ENCODE measurements around the gene FRK.
A peak's percentile ranks its signal among the peaks of the same experiment; 100 is the strongest.
"Not testable (repeated sequence)": the region's sequence is repeated elsewhere in the genome, so short reads cannot be mapped to it uniquely, and the experiment has no call there.

FRK gene

DNA sequence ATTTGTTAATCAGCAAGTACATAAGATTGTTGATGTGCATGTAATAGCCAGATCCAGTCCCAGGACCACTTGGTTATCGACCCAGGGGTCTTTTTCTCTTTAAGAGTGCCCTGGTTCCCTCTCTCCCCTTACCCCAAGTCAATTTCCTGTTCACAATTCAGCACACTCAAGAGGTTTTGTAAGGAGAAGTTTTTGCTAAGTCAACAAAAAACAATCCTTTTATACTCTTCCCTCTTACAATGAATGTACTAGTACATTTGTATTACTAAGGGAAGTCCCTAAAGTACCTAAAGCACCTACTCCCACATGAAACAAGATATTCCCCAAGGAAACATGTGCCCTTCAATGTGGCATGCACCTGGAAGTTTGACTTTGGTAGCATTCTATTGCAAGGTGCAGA, 38.3 kb upstream of the FRK start:
- H3K9me2 ChIP-seq (replicated peaks; ENCODE audit: low read depth, low read length), result no peaks in the 10 kb centered on the region
- H3K27me3 ChIP-seq (ENCODE audit: insufficient read depth, low read length, poor library complexity, severe bottlenecking), result no peaks in the 10 kb centered on the region
- no peaks in the 10 kb centered on the region for H3K36me3 ChIP-seq (ENCODE audit: insufficient read depth, low read length)
- H4K20me1 ChIP-seq (ENCODE audit: insufficient read depth, low read length, poor library complexity, severe bottlenecking), result no peaks in the 10 kb centered on the region
- peak overlapping the region; percentile 98 for H3K4me2 ChIP-seq (ENCODE audit: low read depth, low read length, poor library complexity, severe bottlenecking)
- H2AFZ ChIP-seq (ENCODE audit: low read length), result 0 out of 2 replicates have a peak overlapping the region, but pooled peaks have one; percentile 33
- H3K79me2 ChIP-seq (ENCODE audit: insufficient read depth, low read length), result no peaks in the 10 kb centered on the region
- no peak overlapping the region for H3K9ac ChIP-seq (ENCODE audit: low read depth, low read length, poor library complexity, severe bottlenecking)
- H3F3A ChIP-seq (ENCODE audit: low read depth), result no peaks in the 10 kb centered on the region
- H3K4me1 ChIP-seq (ENCODE audit: insufficient read depth, low read length, poor library complexity, severe bottlenecking), result peaks cover 31% of the 10 kb centered on the region
- no peak overlapping the region for H3K4me3 ChIP-seq (ENCODE audit: low read length, poor library complexity, severe bottlenecking)
- peaks cover 5% of the 10 kb centered on the region; the same call in 1 of the 2 replicates for H3K9me3 ChIP-seq (ENCODE audit: insufficient read depth, low read depth, low read length)
- TF ChIP-seq EZH2phosphoT487 (IDR thresholded peaks at IDR 0.05; ENCODE audit: borderline replicate concordance), result no peak
- TF ChIP-seq, protein P1, sequence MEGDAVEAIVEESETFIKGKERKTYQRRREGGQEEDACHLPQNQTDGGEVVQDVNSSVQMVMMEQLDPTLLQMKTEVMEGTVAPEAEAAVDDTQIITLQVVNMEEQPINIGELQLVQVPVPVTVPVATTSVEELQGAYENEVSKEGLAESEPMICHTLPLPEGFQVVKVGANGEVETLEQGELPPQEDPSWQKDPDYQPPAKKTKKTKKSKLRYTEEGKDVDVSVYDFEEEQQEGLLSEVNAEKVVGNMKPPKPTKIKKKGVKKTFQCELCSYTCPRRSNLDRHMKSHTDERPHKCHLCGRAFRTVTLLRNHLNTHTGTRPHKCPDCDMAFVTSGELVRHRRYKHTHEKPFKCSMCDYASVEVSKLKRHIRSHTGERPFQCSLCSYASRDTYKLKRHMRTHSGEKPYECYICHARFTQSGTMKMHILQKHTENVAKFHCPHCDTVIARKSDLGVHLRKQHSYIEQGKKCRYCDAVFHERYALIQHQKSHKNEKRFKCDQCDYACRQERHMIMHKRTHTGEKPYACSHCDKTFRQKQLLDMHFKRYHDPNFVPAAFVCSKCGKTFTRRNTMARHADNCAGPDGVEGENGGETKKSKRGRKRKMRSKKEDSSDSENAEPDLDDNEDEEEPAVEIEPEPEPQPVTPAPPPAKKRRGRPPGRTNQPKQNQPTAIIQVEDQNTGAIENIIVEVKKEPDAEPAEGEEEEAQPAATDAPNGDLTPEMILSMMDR (conservative IDR thresholded peaks at IDR 0.05; ENCODE audit: low read length), result no peak

- Histone ChIP-seq H3K27me3 (ENCODE audit: insufficient read depth, low read length, poor library complexity, severe bottlenecking) (no peaks in the 10 kb centered on the region), H3K9me3 (ENCODE audit: insufficient read depth, low read depth, low read length) (peaks cover 5% of the 10 kb centered on the region; the same call in 1 of the 2 replicates), H3K79me2 (ENCODE audit: insufficient read depth, low read length) (no peaks in the 10 kb centered on the region), H3K4me3 (ENCODE audit: low read length, poor library complexity, severe bottlenecking) (no peak overlapping the region), H3K9ac (ENCODE audit: low read depth, low read length, poor library complexity, severe bottlenecking) (no peak overlapping the region), H3K4me2 (ENCODE audit: low read depth, low read length, poor library complexity, severe bottlenecking) (no peak overlapping the region), H3K9me2 (replicated peaks; ENCODE audit: low read depth, low read length) (no peaks in the 10 kb centered on the region), H3K4me1 (ENCODE audit: insufficient read depth, low read length, poor library complexity, severe bottlenecking) (peaks cover 22% of the 10 kb centered on the region), H3K36me3 (ENCODE audit: insufficient read depth, low read length) (no peaks in the 10 kb centered on the region), H2AFZ (ENCODE audit: low read length) (no peak overlapping the region), H4K20me1 (ENCODE audit: insufficient read depth, low read length, poor library complexity, severe bottlenecking) (no peaks in the 10 kb centered on the region), H3F3A (ENCODE audit: low read depth) (no peaks in the 10 kb centered on the region)
- TF ChIP-seq, protein P1 (conservative IDR thresholded peaks at IDR 0.05; ENCODE audit: low read length), result peak; percentile 53
- no peak for TF ChIP-seq EZH2phosphoT487 (IDR thresholded peaks at IDR 0.05; ENCODE audit: borderline replicate concordance)
Observed at GRCh38 chr6:116096979-116097816, 36.5 kb upstream of the FRK start.

GRCh38 chr6:116096048-116096759, 35.5 kb upstream of the FRK start:
- H2AFZ ChIP-seq (ENCODE audit: low read length); H3K79me2 ChIP-seq (ENCODE audit: insufficient read depth, low read length); H4K20me1 ChIP-seq (ENCODE audit: insufficient read depth, low read length, poor library complexity, severe bottlenecking); H3K36me3 ChIP-seq (ENCODE audit: insufficient read depth, low read length); H3F3A ChIP-seq (ENCODE audit: low read depth); H3K27me3 ChIP-seq (ENCODE audit: insufficient read depth, low read length, poor library complexity, severe bottlenecking); H3K9me2 ChIP-seq (replicated peaks; ENCODE audit: low read depth, low read length); H3K9me3 ChIP-seq (ENCODE audit: insufficient read depth, low read depth, low read length); H3K9ac ChIP-seq (ENCODE audit: low read depth, low read length, poor library complexity, severe bottlenecking); H3K4me3 ChIP-seq (ENCODE audit: low read length, poor library complexity, severe bottlenecking); H3K4me2 ChIP-seq (ENCODE audit: low read depth, low read length, poor library complexity, severe bottlenecking): not testable (repeated sequence)
- peaks cover 12% of the 10 kb centered on the region for H3K4me1 ChIP-seq (ENCODE audit: insufficient read depth, low read length, poor library complexity, severe bottlenecking)

Measured in Loucy (cell line).